ENCODE measurements around the gene STXBP2.

STXBP2 gene

DNA sequence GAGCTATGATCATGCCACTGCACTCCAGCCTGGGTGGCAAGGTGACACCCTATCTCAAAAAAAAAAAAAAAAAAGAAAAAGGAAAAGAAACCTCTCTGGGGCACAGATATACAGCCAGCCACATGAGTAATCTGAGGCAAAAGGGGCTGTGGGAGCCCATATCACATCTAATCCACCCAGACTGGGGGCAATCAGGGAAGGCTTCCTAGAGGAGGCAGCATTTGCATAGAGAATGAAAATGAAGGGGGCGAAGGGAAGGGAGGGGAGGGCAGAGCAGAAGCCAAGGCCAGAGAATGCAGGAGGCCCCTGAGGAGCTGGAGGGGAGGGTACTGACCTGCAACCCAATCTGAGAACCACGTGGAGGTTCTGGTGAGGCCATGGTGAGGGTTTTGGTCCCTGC lies 13.2 kb downstream of the STXBP2 start:
- no peak for DNase-seq (ENCODE audit: low read depth in 2 of 2)

GRCh38 chr19:7652061-7652641 lies 15.2 kb downstream of the STXBP2 start:
- DNase-seq (ENCODE audit: low read depth in 2 of 2): peak; percentile 72 to 77

GRCh38 chr19:7654401-7654800 lies 17.5 kb downstream of the STXBP2 start:
- DNase-seq (ENCODE audit: low read depth in 2 of 2): no peak

GRCh38 chr19:7655581-7655980 lies 18.7 kb downstream of the STXBP2 start:
- DNase-seq (ENCODE audit: low read depth in 2 of 2): no peak

DNA sequence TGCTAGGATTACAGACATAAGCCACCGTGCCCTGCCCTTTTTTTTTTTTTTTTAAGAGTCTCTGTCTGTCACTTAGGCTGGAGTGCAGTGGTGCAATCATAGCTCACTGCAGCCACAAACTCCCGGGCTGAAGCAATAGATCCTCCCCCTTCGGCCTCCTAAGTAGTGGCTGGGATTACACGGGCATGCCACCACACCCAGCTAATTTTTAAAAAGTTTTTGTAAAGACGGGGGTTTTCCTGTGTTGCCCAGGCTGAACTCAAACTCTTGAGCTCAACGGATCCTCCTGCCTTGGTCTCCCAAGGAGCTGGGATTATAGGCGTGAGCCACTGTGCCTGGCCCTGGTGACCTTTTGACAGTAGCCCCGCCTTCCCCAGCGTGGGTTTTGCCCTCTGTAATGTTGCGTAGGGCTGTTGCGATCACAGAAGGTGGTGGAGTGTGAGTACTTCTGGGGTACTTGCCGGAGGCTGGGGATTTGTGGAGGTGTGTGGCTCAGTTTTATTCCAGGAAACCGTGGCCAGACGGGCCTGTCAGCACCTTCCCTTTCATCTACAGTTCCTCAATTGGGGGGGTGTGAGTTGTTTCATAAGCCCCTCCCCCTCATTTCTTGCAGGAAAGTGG lies 20.3 kb downstream of the STXBP2 start:
- no peak for DNase-seq (ENCODE audit: low read depth in 2 of 2)

DNA sequence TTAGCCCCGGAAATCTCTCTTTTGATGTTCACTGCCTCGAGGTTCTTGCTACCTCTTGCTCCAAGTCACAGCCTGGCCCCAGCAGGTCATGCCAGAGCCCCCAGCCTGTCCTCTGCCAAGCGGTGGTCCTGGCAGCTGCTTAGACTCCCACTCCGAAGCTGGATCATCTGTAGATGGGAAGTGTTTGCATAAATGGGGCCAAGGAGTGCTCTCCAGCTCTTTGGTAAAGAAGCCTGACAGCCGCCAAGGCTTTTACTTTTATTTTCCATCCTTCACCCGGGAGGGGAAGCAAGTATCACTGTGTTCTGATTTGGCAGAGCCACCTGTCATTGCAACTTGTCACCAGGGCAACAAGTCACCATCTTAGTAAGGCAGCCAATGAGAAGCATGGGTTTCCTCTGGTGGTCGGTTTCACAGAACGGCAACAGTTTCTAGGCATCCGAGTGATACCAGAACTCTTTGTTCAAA lies 21.3 kb downstream of the STXBP2 start:
- DNase-seq (ENCODE audit: low read depth in 2 of 2): no peak

- no peak for DNase-seq (ENCODE audit: low read depth in 2 of 2)
Measured at GRCh38 chr19:7661744-7662538, 25.0 kb downstream of the STXBP2 start.

- DNase-seq (ENCODE audit: low read depth in 2 of 2): no peak
Measured at GRCh38 chr19:7662657-7663056, 25.7 kb downstream of the STXBP2 start.

DNA sequence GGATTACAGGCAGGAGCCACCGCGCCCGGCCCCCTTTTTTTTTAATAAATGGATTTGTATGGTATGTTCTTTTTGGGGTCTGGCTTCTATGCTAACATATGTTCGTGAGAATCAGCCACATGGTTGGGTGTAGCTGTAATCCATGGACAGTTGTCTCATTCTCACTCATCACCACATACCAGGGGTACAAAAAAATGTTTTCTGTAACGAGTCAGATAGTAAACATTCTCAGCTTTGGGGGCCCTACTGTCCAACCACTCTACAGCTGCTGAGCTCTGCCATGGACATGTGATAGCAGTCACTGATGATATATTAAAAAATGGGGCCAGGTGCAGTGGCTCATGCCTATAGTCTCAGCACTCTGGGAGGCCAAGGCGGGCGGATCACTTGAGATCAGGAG lies 26.8 kb downstream of the STXBP2 start:
- no peak for DNase-seq (ENCODE audit: low read depth in 2 of 2)

- DNase-seq (ENCODE audit: low read depth in 2 of 2): no peak
Measured at GRCh38 chr19:7665076-7665475, 28.2 kb downstream of the STXBP2 start.

DNA sequence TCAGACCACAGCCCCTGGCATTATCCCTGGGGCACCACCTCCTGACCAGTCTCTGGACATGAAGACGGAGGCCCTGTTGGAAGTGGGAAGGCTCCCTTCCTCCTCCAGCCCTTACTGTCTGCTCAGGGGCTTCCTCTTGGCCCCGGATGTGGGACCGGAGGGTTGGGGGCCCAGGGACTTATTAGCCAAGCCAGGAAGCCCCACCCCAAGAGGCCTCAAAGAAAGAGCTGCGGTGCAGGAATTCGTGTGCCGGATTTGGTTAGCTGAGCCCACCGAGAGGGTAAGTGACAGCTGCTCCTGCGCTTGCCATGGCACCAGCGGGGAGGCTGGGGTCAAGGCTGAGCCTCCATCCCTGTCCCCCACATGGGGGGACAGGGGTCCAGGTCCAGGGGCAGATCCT lies 31.9 kb downstream of the STXBP2 start, which contains the start of gene RETN:
TSS of gene RETN (plus strand) at position 208 of the 400 bp plus-strand sequence. CDS start 278 bp downstream, outside the sequence.
- no peak for DNase-seq (ENCODE audit: low read depth in 2 of 2)

DNA sequence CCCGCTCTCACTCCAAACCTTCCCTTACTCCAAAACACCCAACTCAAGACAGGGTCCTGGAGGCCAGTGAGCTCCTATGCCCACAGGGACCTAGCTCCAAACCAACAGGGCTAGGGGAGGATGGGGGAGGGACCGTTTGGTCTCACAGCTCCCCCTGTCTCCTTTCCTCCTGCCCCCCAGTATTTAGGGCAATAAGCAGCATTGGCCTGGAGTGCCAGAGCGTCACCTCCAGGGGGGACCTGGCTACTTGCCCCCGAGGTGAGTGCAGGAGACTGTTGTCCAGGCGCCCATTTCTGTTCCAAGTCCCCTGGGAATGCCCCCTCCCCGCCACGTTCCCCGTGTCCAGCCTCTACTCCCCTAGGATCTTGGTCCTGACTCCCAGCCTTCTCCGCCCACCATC lies 32.7 kb downstream of the STXBP2 start:
- no peak for DNase-seq (ENCODE audit: low read depth in 2 of 2)

- no peak for DNase-seq (ENCODE audit: low read depth in 2 of 2)
Measured at GRCh38 chr19:7670150-7670783, 33.4 kb downstream of the STXBP2 start.

DNA sequence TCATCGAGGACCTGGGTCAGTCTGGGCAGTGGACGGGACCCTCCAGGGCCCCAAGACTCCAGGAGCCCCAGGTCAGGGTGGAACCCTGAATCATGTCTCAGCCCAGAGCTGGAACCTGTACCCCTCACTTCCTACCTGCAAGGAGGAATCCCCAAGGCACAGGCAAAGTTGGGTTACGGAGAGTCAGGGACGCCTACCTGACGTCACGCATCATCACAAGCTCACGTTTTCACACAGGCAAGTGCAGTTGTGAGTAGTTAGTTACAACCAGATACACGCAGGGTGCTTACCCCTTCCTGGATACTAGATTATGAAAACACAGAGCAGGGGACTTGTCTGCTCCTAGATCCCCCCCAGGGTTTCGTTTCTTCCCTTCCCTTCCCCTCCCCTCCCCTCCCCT lies 33.9 kb downstream of the STXBP2 start:
- DNase-seq (ENCODE audit: low read depth in 2 of 2): no peak

- no peak for DNase-seq (ENCODE audit: low read depth in 2 of 2)
Measured at GRCh38 chr19:7672522-7672921, 35.6 kb downstream of the STXBP2 start.

DNA sequence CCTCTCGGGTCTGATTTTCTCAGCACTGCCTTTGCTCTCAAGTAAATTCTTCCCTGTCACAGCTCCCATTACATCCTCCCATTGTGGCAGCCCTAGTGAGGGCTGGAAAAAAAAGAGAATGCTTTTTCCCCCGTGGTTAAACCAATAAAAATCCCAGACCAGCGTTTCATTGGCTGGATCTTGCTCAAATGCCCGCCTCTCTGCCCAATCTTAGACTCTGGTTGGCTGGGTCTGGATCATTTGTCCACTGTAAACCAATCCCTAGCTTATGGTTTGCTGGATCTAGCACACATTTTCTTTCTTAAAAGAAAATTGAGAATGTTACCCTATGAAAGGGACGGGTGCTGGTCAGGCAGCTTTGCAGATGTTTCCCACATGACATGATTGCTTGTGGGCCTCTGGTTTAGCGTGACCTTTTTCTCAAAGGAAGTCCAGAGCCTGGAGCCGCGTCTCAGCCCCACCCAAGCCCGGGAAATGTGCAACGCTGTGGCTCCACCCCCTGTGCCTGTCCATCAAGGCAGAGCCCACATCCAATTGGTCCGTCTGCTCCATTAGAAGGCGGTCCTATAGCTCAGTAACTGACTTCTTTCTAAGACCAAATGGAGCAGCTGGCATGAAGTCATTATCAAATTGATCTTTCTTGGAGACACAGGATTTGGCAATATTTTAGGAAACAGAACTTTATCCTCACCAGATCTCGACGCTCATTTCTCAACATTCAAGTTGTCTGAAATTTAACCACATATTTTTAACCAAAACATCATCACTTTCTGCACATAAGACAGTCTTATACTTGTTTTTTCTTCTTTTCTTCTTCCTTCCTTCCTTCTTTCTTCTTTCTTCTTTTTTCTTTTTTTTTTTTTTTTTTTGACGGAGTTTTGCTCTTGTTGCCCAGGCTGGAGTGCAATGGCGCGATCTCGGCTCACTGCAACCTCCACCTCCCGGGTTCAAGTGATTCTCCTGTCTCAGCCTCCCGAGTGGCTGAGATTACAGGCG lies 37.4 kb downstream of the STXBP2 start:
- no peak for DNase-seq (ENCODE audit: low read depth in 2 of 2)

- DNase-seq (ENCODE audit: low read depth in 2 of 2): no peak
Measured at GRCh38 chr19:7676376-7676775, 39.5 kb downstream of the STXBP2 start.

- no peak for DNase-seq (ENCODE audit: low read depth in 2 of 2)
Measured at GRCh38 chr19:7676854-7677253, 39.9 kb downstream of the STXBP2 start, which contains the start of gene MCEMP1. TSS of gene MCEMP1 (plus strand) at chr19:7677090. CDS start at chr19:7677121, 31 bp downstream.

DNA sequence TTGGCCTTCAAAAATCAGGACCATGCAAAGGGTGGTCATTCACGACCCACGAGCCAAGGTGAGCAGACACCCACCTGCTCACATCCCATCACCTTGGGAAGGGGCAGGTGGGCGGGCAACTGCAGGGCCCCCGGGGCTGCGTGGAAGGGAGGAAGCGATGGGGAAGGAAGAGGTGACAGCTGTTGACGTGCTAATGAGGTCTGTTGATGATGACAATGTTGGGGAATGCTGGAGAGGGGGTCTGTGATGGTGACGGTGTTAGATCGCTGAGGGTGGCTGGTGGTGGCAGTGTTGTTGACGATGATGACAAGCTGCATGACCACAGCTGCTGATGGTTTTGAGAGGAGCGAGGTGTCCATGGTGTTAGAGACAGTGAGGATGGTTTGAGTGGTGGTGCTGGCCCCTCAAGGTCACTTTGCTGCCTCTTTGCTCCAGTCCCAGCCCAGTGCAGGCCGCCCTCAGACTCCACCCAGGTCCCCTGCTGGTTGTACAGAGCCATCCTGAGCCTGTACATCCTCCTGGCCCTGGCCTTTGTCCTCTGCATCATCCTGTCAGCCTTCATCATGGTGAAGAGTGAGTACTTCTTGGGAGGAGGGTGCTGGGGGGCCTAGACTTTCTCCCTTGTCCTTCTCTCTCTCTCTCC lies 40.9 kb downstream of the STXBP2 start:
- DNase-seq (ENCODE audit: low read depth in 2 of 2): no peak

DNA sequence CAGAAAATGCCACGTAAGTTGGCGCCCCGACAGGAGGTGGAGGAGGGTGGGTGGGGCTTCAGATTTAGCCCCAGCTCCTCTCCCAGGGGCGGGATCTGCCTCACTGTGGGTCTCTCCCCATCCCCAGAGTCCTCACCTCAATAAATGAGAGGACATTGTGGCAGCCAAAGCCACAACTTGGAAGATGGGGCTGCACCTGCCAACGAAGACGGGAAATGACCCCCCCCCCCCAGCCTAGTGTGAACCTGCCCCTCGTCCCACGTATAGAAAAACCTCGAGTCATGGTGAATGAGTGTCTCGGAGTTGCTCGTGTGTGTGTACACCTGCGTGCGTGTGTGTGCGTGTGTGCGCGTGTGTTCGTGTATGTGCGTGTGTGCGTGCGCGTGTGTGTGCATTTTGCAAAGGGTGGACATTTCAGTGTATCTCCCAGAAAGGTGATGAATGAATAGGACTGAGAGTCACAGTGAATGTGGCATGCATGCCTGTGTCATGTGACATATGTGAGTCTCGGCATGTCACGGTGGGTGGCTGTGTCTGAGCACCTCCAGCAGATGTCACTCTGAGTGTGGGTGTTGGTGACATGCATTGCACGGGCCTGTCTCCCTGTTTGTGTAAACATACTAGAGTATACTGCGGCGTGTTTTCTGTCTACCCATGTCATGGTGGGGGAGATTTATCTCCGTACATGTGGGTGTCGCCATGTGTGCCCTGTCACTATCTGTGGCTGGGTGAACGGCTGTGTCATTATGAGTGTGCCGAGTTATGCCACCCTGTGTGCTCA lies 42.3 kb downstream of the STXBP2 start:
- peak; percentile 39 to 54 for DNase-seq (ENCODE audit: low read depth in 2 of 2)

Data from stimulated activated CD4-positive, alpha-beta T cell treated with anti-CD3 and anti-CD28 coated beads, Interleukin-12 subunit alpha, Interleukin-12 subunit beta, amount 100 ng/mL, for 24 hours (primary cell).